Upper lobe of left lung (tissue), 6 donors: ENCODE results near the gene ERCC6L2. TPM values are rescaled to one million over a fixed set of nuclear protein-coding genes. Genes with fewer than 3 reads are reported as not detected.

Source experiments
- ATAC-seq, 2 donors: fragments of 200-7000 bp; cut with Tn5 transposase; one replicate each; pipeline ENCODE4 v1.9.1; 2022; ENCODE audit warnings: mild to moderate bottlenecking in 2 of 2, moderate library complexity in 2 of 2; ENCODE audit not compliant: low FRiP score in 2 of 2
- DNase-seq, 2 donors: peaks; one replicate each; pipeline ENCODE4 v3.0.0-alpha.2; 2019 to 2020
- H3K27ac ChIP-seq, 4 donors: fragments of 200-600 bp; sonication (generic); one replicate each; pipeline ENCODE4 v1.5.1; 2016 to 2019
- H3K27me3 ChIP-seq, 4 donors: fragments of 200-600 bp; sonication (generic); one replicate each; pipeline ENCODE4 v1.5.1; 2017 to 2019
- H3K36me3 ChIP-seq, 4 donors: fragments of 200-600 bp; sonication (generic); one replicate each; pipeline ENCODE4 v1.5.1; 2016 to 2019
- H3K4me1 ChIP-seq, 4 donors: fragments of 200-600 bp; sonication (generic); one replicate each; pipeline ENCODE4 v1.5.1; 2018 to 2019
- H3K4me3 ChIP-seq, 4 donors: fragments of 200-600 bp; sonication (generic); one replicate each; pipeline ENCODE4 v1.5.1; 2017 to 2019; ENCODE audit warnings: mild to moderate bottlenecking in 2 of 4, moderate library complexity in 1 of 4
- H3K9me3 ChIP-seq, 4 donors: fragments of 200-600 bp; sonication (generic); one replicate each; pipeline ENCODE4 v1.5.1; 2018 to 2019
- CTCF ChIP-seq, 6 experiments: fragments of 450-650 bp in 4 of 6; fragments of 200-600 bp in 2 of 6; sonication (generic) in 2 of 6; IDR thresholded peaks; one replicate each; pipeline ENCODE4 v1.5.1; 2016 to 2019; ENCODE audit warnings: antibody characterized with exemption in 6 of 6
- EP300 ChIP-seq, 4 donors: sonication (generic); formaldehyde crosslinking; IDR thresholded peaks; one replicate each; pipeline ENCODE4 v1.5.1; 2017; ENCODE audit warnings: antibody characterized with exemption in 4 of 4, control low read depth in 2 of 4
- POLR2A ChIP-seq, 4 donors: fragments of 450-650 bp; IDR thresholded peaks; one replicate each; pipeline ENCODE4 v1.5.1; 2016 to 2017; ENCODE audit warnings: antibody characterized with exemption in 4 of 4, mild to moderate bottlenecking in 2 of 4
- POLR2AphosphoS5 ChIP-seq, 2 donors: sonication (generic); formaldehyde crosslinking; IDR thresholded peaks; one replicate each; pipeline ENCODE4 v1.5.1; 2017; ENCODE audit warnings: antibody characterized with exemption in 2 of 2
- WGBS, 2 donors: methylation state at CpG; one replicate each; pipeline ENCODE4 v1.1.5; 2017 to 2018; 5-methylcytosine and 5-hydroxymethylcytosine counted together
- total RNA-seq, 6 donors: library from RNA; depleted of rRNA in 4 of 6; stranded (reverse); fragments of >200 nt in 4 of 6; gene quantifications; one replicate each; pipeline versions ENCODE4 v1.1.0 to v1.2.1, GENCODE V29; 2016 to 2021
- donor health status: DM: no; HTN: no; CAD: no; lungs with moderate emphysema.
- donor health status: DM: no; HTN: yes; CAD: no; lungs with severe emphysema.

The ERCC6L2 gene
- 100 to 1,000 TPM in 2 of 6 donors, 10 to 100 TPM in 4; 37.3 to 117 (median 67.8) TPM for total RNA-seq

DNA sequence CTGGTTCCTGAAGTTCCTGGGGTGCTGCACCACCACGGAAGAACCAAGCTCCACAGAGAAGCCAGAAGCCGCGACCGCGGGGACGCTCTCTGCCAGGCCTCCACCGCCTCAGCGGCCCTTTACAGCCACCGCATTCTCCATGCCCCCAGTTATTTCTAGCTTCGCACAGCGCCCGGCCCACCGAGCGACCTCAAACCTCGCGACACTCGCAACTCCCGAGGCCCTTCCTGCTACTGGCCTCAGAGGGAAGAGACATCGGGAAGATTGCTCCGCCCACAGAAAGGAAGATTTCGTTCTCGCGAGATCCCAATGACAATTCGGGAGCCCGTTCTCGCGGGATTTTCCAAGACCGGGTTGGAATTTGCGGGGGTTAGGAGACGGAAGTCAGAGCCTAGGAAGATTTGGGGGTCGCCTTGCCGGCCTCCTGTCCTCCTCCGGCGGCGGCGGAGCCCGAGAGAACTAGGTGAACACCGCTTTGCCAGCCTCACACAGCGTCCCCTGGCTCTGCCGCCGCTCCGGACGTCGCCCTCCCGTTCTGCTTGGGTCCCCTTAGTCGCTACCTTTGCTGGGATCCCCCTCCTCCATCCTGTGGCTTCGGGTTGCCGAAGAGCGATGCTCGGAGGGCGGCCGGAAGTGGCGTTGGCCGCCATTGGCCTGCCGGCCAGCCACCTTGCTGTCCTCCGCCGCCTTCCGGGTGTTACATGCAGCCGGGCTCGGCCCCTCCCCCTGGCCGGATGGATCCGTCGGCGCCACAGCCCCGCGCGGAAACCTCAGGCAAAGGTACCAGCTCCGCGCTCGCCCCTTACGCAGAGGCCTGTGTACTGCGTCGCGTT, at the start of gene ERCC6L2:
TSS of gene ERCC6L2 (plus strand) at position 387 of the 833 bp plus-strand sequence. CDS start at position 735, 348 bp downstream.
- peak in 3 of 4 donors; percentile 73 to 82 (median 73) for TF ChIP-seq POLR2A (IDR thresholded peaks at IDR 0.05)
- peak; percentile 84 to 95 for TF ChIP-seq POLR2AphosphoS5 (IDR thresholded peaks at IDR 0.05)
- no peak for TF ChIP-seq EP300 (IDR thresholded peaks at IDR 0.05)
- peak in 4 of 6 experiments; percentile 11 to 54 (median 36) for TF ChIP-seq CTCF (IDR thresholded peaks at IDR 0.05)
- peak; percentile 98 to 99 for ATAC-seq
- H3K36me3 ChIP-seq: peaks cover 0 to 7% (median 0%) of the 10 kb centered on the region in 4 donors
- peak within 1 kb of the TSS in 1 of 4 donors; percentile 83 for H3K4me3 ChIP-seq
- H3K27ac ChIP-seq: no peak within 1 kb of the TSS
- H3K9me3 ChIP-seq: no peaks in the 10 kb centered on the region
- WGBS, 2 donors: 2 to 4% methylated on average over 10 to 53 of the region's 74 CpGs
- H3K4me1 ChIP-seq: peaks cover 9 to 18% (median 14%) of the 10 kb centered on the region in 4 donors
- peak; percentile 97 to 98 for DNase-seq
- H3K27me3 ChIP-seq: no peaks in the 10 kb centered on the region

DNA sequence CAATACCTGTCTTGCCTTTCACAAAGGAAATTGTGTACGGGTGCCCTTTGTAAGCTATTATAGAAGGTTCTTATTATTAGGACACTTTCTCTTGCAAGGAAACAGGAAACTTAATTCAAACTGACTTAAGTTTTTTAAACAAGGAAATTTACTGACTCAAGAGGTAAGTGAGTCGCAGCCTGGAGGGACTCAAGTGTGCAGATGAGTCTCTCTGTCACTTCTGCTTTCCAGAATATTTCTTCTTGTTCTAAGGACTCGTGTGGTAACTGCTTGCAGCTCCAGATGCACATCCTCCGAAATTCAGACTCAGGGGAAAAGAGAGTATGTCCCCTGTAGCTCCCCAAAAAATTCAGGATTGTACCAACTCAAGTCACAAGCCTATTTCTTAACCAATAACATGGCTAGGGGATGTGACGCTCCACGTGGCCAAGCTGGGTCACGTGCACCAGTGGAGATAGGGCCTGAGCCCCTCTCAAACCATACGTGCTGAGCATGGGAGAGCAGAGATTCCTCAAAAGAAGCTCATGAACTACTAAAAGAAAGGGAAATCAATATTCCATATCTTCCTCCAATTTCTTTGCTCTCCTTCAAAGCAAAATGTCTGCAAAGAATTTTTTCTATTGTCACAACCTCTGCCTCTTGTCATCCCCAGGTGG, 49.2 kb upstream of the ERCC6L2 start:
- no peak overlapping the region for H3K27ac ChIP-seq
- TF ChIP-seq POLR2A (IDR thresholded peaks at IDR 0.05) (no peak), POLR2AphosphoS5 (IDR thresholded peaks at IDR 0.05) (no peak), CTCF (IDR thresholded peaks at IDR 0.05) (no peak), EP300 (IDR thresholded peaks at IDR 0.05) (no peak)
- ATAC-seq (no peak), DNase-seq (no peak)
- H3K4me3 ChIP-seq: no peak overlapping the region
- WGBS, 2 donors: 78 to 85% methylated on average over 8 of the region's 8 CpGs
- H3K36me3 ChIP-seq: no peaks in the 10 kb centered on the region
- peaks cover 0 to 4% (median 0%) of the 10 kb centered on the region in 4 donors for H3K4me1 ChIP-seq
- H3K9me3 ChIP-seq: no peaks in the 10 kb centered on the region
- H3K27me3 ChIP-seq: no peaks in the 10 kb centered on the region

DNA sequence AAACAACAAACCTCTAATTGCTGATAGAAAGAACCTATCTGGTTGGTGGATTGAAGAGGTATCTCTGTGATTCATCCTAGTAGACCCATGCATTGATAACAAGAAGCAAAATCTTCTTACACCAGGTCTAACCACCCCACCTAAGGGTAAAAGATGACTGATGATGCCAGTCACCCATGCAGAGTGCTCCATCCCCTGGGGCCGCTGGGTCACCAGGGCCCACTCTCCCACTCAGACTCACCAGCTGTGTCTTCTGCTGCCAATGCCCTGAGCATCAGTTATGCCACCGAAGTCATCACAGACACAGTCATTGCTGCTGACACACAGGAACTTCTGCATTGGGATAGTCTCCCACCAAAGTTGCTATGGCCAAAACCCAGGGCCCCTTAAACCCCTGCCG, 44.7 kb upstream of the ERCC6L2 start:
- no peaks in the 10 kb centered on the region for H3K9me3 ChIP-seq
- H3K36me3 ChIP-seq: no peaks in the 10 kb centered on the region
- H3K27me3 ChIP-seq: no peaks in the 10 kb centered on the region
- no peaks in the 10 kb centered on the region for H3K4me1 ChIP-seq
- no peak overlapping the region for H3K27ac ChIP-seq
- DNase-seq (no peak), ATAC-seq (no peak)
- H3K4me3 ChIP-seq: no peak overlapping the region
- TF ChIP-seq POLR2AphosphoS5 (IDR thresholded peaks at IDR 0.05) (no peak), CTCF (IDR thresholded peaks at IDR 0.05) (no peak)
- 98 to 100% methylated on average over 1 to 3 of the region's 3 CpGs for WGBS, 2 donors

GRCh38 chr9:95831810-95832209, 43.7 kb upstream of the ERCC6L2 start:
- Histone ChIP-seq H3K4me1 (no peaks in the 10 kb centered on the region), H3K27me3 (no peaks in the 10 kb centered on the region), H3K36me3 (no peaks in the 10 kb centered on the region), H3K27ac (no peak overlapping the region), H3K9me3 (no peaks in the 10 kb centered on the region), H3K4me3 (no peak overlapping the region)
- DNase-seq (no peak), ATAC-seq (no peak)
- TF ChIP-seq POLR2A (IDR thresholded peaks at IDR 0.05) (no peak), POLR2AphosphoS5 (IDR thresholded peaks at IDR 0.05) (no peak), EP300 (IDR thresholded peaks at IDR 0.05) (no peak), CTCF (IDR thresholded peaks at IDR 0.05) (no peak)
